ENCODE data around the gene CTAGE1.

- no peak for TF ChIP-seq CTCF (IDR thresholded peaks at IDR 0.05)
- TF ChIP-seq EZH2 (IDR thresholded peaks at IDR 0.05; ENCODE audit: borderline replicate concordance, insufficient read depth, low read depth, low read length, poor library complexity, severe bottlenecking): no peak
Observed at GRCh38 chr18:22367303-22367702, 50.4 kb downstream of the CTAGE1 start.
